CD4-positive, alpha-beta memory T cell (primary cell): ENCODE results near the gene HNRNPU. TPM values are rescaled to one million over a fixed set of nuclear protein-coding genes. Genes with fewer than 3 reads are reported as not detected.

ENCODE experiments used
- CTCF ChIA-PET: fragments of 350-600 bp; sonication (Branson Sonifier 250); formaldehyde crosslinking; loops from one replicate; lab custom pipeline; 2021; ENCODE audit warnings: inconsistent platforms; ENCODE audit not compliant: partially characterized antibody; lab: Charles Lee
- POLR2A ChIA-PET: fragments of 350-600 bp; sonication (Branson Sonifier 250); formaldehyde crosslinking; loops from one replicate; lab custom pipeline; 2021; ENCODE audit not compliant: partially characterized antibody; lab: Charles Lee
- DNase-seq, 5 donors: peaks; one replicate each; pipeline versions ENCODE4 v3.0.0 to v3.0.0-alpha.2; 2020 to 2022; ENCODE audit warnings: mixed read lengths in 1 of 5
- H3K27ac ChIP-seq: one replicate; pipeline ENCODE4 v1.7.0; 2013; ENCODE audit warnings: low read depth, low read length
- H3K27me3 ChIP-seq: 2 replicates; pipeline ENCODE4 v1.7.0; 2013; ENCODE audit warnings: mild to moderate bottlenecking, low read length, moderate library complexity; ENCODE audit not compliant: insufficient read depth
- H3K36me3 ChIP-seq: 2 replicates; pipeline ENCODE4 v1.7.0; 2013; ENCODE audit warnings: mild to moderate bottlenecking, low read length, moderate library complexity; ENCODE audit not compliant: insufficient read depth
- H3K4me1 ChIP-seq: 2 replicates; pipeline ENCODE4 v1.7.0; 2013; ENCODE audit warnings: mild to moderate bottlenecking, low read length, moderate library complexity; ENCODE audit not compliant: insufficient read depth
- H3K4me3 ChIP-seq, 2 donors: one replicate each; pipeline ENCODE4 v1.7.0; 2013; ENCODE audit warnings: low read length in 2 of 2, mild to moderate bottlenecking in 1 of 2
- H3K9me3 ChIP-seq, 2 donors: one replicate each; pipeline ENCODE4 v1.7.0; 2013; ENCODE audit warnings: low read length in 2 of 2, control low read depth in 1 of 2; ENCODE audit not compliant: control insufficient read depth in 1 of 2
- H3K27ac Mint-ChIP-seq, 7 donors: one replicate each; pipeline ENCODE4 v1.8.0; 2020 to 2021; ENCODE audit warnings: mixed read lengths in 7 of 7, mild to moderate bottlenecking in 6 of 7, inconsistent platforms in 3 of 7, moderate library complexity in 3 of 7
- H3K27me3 Mint-ChIP-seq, 2 donors: one replicate each; pipeline ENCODE4 v1.8.0; 2020 to 2021; ENCODE audit warnings: mixed read lengths in 2 of 2
- H3K36me3 Mint-ChIP-seq, 2 donors: one replicate each; pipeline ENCODE4 v1.8.0; 2020 to 2021; ENCODE audit warnings: mixed read lengths in 2 of 2, inconsistent platforms in 1 of 2, mild to moderate bottlenecking in 1 of 2
- H3K4me1 Mint-ChIP-seq, 4 donors: one replicate each; pipeline ENCODE4 v1.8.0; 2020 to 2021; ENCODE audit warnings: mixed read lengths in 4 of 4, mild to moderate bottlenecking in 1 of 4
- H3K4me3 Mint-ChIP-seq, 8 donors: one replicate each; pipeline ENCODE4 v1.8.0; 2020 to 2021; ENCODE audit warnings: mixed read lengths in 8 of 8, mild to moderate bottlenecking in 7 of 8, moderate library complexity in 6 of 8, inconsistent platforms in 3 of 8
- H3K9me3 Mint-ChIP-seq, 8 donors: one replicate each; pipeline ENCODE4 v1.8.0; 2020 to 2021; ENCODE audit warnings: mixed read lengths in 8 of 8, mild to moderate bottlenecking in 5 of 8, inconsistent platforms in 3 of 8, moderate library complexity in 1 of 8
- intact Hi-C: fragments of 100-400 bp; cut with micrococcal nuclease; formaldehyde crosslinking; loops from one replicate; pipeline ENCODE4 v1.15.1; 2023
- polyA plus RNA-seq, 2 donors: library from polyadenylated mRNA; unstranded; fragments of 300-500 nt; fragmentation: Illumina TruSeq; gene quantifications; one replicate each; pipeline ENCODE4 v1.2.3, GENCODE V29; 2021
- total RNA-seq, 2 experiments: library from RNA; stranded (reverse); gene quantifications; one replicate each; pipeline ENCODE4 v1.2.3, GENCODE V29; 2021

Gene HNRNPU
- total and polyA plus RNA-seq, 4 experiments from 2014 or later, result 126 to 385 (median 363) TPM

- H3K36me3 ChIP-seq, result peaks cover 47% of the 10 kb centered on the region
- Mint-ChIP-seq H3K36me3 (peaks cover 55 to 87% of the 10 kb centered on the region in 2 donors), H3K4me3 (no peak overlapping the region), H3K27ac (peak overlapping the region in 6 of 7 donors; percentile 3 to 72 (median 12)), H3K27me3 (no peaks in the 10 kb centered on the region), H3K4me1 (peaks cover 47 to 94% (median 65%) of the 10 kb centered on the region in 4 donors), H3K9me3 (no peaks in the 10 kb centered on the region)
- H3K27ac ChIP-seq, result no peak overlapping the region
- ChIA-PET CTCF (interaction anchor here (0.7 to 2.2 kb wide), 8 partner anchors 9 to 193 kb away, joined by 3 to 7 read pairs (median 3); a partner anchor contains a TSS), POLR2A (interaction anchor here (0.6 to 25.4 kb wide), 6 partner anchors 6 to 235 kb away, joined by 3 to 1465 read pairs (median 10); partner anchors contain the start of genes COX20 and HNRNPU)
- H3K4me1 ChIP-seq, result peaks cover 68% of the 10 kb centered on the region
- no peak for DNase-seq
- no peaks in the 10 kb centered on the region for H3K9me3 ChIP-seq
- no peaks in the 10 kb centered on the region for H3K27me3 ChIP-seq
- no peak overlapping the region for H3K4me3 ChIP-seq
- intact Hi-C loops, result no loop called here
Measured at GRCh38 chr1:244850099-244850852, 14.1 kb downstream of the HNRNPU start.

GRCh38 chr1:244849189-244849866, 15.0 kb downstream of the HNRNPU start:
- no peaks in the 10 kb centered on the region for H3K9me3 Mint-ChIP-seq

DNA sequence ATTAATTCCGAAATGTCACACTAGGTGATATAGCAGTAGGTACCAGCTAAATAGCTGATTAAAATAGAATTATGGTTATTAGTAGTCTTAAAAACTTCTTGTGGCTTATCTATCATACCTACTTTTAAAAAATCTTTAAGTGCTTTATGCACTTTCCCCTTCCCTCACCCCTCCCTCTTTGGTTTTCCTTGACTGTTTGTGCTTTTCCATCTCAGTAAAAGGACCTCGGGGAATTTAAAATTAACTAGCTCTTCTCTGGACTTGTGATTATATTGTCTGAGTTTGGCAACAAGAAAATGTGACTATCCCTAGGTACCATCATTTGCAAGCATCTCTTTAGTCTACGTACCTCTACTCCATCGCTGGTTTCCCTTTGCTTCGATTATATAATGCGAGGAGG, 17.7 kb downstream of the HNRNPU start:
- H3K27me3 Mint-ChIP-seq, result no peaks in the 10 kb centered on the region
- no peaks in the 10 kb centered on the region for H3K27me3 ChIP-seq
- POLR2A ChIA-PET, result interaction anchor here (25.0 to 25.4 kb wide), 2 partner anchors 2 to 9 kb away, joined by 1465 read pairs; partner anchors contain the start of genes COX20 and HNRNPU
- H3K4me3 Mint-ChIP-seq, result no peak overlapping the region
- H3K36me3 ChIP-seq, result peaks cover 48% of the 10 kb centered on the region
- DNase-seq, result no peak
- H3K4me1 Mint-ChIP-seq, result peaks cover 35 to 90% (median 51%) of the 10 kb centered on the region in 4 donors
- H3K27ac ChIP-seq, result no peak overlapping the region
- CTCF ChIA-PET, result interaction anchor here (0.9 to 2.7 kb wide), 4 partner anchors 10 to 196 kb away, joined by 3 to 9 read pairs (median 7); no protein-coding TSS in a partner anchor
- H3K27ac Mint-ChIP-seq, result peak overlapping the region in 4 of 7 donors; percentile 6 to 57 (median 22)
- H3K4me1 ChIP-seq, result peaks cover 43% of the 10 kb centered on the region
- intact Hi-C loops, result no loop called here
- H3K9me3 Mint-ChIP-seq, result peaks cover 0 to 1% (median 0%) of the 10 kb centered on the region in 8 donors
- no peaks in the 10 kb centered on the region for H3K9me3 ChIP-seq
- H3K4me3 ChIP-seq, result no peak overlapping the region
- H3K36me3 Mint-ChIP-seq, result peaks cover 49 to 88% of the 10 kb centered on the region in 2 donors

More at GRCh38 chr1:244849189-244849866, 15.0 kb downstream of the HNRNPU start:
- H3K36me3 Mint-ChIP-seq, result peaks cover 51 to 87% of the 10 kb centered on the region in 2 donors
- ChIA-PET CTCF (interaction anchor here (0.7 to 1.7 kb wide), 5 partner anchors 10 to 120 kb away, joined by 3 to 6 read pairs (median 3); partner anchors contain the start of gene COX20), POLR2A (interaction anchor here (0.7 to 25.4 kb wide), 5 partner anchors 5 to 121 kb away, joined by 3 to 1465 read pairs (median 17); partner anchors contain the start of genes COX20 and HNRNPU)
- Histone ChIP-seq H3K36me3 (peaks cover 48% of the 10 kb centered on the region), H3K4me1 (peaks cover 62% of the 10 kb centered on the region), H3K27me3 (no peaks in the 10 kb centered on the region), H3K27ac (no peak overlapping the region), H3K9me3 (no peaks in the 10 kb centered on the region), H3K4me3 (no peak overlapping the region)
- peak overlapping the region in 5 of 7 donors; percentile 12 to 60 (median 50) for H3K27ac Mint-ChIP-seq
- H3K4me1 Mint-ChIP-seq, result peaks cover 42 to 93% (median 58%) of the 10 kb centered on the region in 4 donors
- H3K27me3 Mint-ChIP-seq, result no peaks in the 10 kb centered on the region
- intact Hi-C loops, result no loop called here
- H3K4me3 Mint-ChIP-seq, result peak overlapping the region in 1 of 8 donors; percentile 14
- no peak for DNase-seq

DNA sequence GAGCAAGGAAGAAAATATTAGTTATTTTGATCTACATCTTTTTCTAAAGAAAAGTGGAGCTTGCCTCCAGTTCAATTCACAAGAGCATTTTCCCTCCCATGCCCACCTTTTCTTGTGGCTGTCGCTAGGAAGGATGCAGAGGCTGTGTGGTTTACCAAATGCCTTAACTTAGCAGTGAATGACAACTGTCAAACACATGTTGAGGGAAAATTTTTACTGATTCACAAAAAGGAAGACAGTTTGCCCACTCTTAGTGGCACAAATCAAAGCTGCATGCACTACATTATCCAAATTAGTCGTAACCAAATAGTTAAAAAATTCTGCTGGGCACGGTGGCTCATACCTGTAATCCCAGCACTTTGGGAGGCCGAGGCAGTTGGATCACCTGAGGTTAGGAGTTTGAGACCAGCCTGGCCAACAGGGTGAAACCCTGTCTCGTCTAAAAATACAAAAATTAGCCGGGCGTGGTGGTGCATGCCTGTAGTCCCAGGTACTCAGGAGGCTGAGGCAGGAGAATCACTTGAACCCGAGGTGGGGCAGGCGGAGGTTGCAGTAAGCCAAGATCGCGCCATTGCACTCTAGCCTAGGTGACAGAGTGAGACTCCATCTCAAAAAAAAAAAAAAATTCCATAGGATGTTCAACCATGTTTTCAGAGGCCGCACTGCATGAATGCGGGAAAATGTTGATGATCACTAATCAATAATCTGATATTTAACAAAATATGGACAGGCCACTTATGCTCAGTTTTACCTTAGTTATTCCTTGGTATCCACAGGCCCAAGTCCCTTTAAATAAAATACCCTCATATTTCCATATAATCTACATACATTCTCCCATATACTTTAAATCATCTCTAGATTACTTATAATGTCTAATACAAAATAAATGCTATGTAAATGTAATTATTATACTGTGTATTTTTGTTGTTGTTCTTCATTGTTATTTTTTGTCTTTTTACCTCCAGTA, 19.9 kb downstream of the HNRNPU start:
- H3K9me3 Mint-ChIP-seq, result peaks cover 0 to 1% (median 0%) of the 10 kb centered on the region in 8 donors

GRCh38 chr1:244843148-244843978, 21.0 kb downstream of the HNRNPU start:
- H3K27ac Mint-ChIP-seq, result peak overlapping the region in 6 of 7 donors; percentile 7 to 100 (median 50)

More for the DNA sequence above, 19.9 kb downstream of the HNRNPU start:
- Histone ChIP-seq H3K9me3 (no peaks in the 10 kb centered on the region), H3K27ac (no peak overlapping the region), H3K4me1 (peaks cover 47% of the 10 kb centered on the region), H3K4me3 (no peak overlapping the region), H3K27me3 (no peaks in the 10 kb centered on the region), H3K36me3 (peaks cover 54% of the 10 kb centered on the region)
- H3K4me1 Mint-ChIP-seq, result peaks cover 35 to 90% (median 52%) of the 10 kb centered on the region in 4 donors
- peaks cover 59 to 88% of the 10 kb centered on the region in 2 donors for H3K36me3 Mint-ChIP-seq
- peak overlapping the region in 2 of 8 donors; percentile 35 to 36 for H3K4me3 Mint-ChIP-seq
- ChIA-PET CTCF (interaction anchor here (1.0 to 2.3 kb wide), 3 partner anchors 9 to 198 kb away, joined by 3 to 8 read pairs (median 7); partner anchors contain the start of gene COX20), POLR2A (interaction anchor here (0.9 to 25.4 kb wide), 3 partner anchors 0 to 125 kb away, joined by 3 to 1465 read pairs (median 1465); partner anchors contain the start of genes COX20 and HNRNPU)
- no peaks in the 10 kb centered on the region for H3K27me3 Mint-ChIP-seq
- no peak for DNase-seq
- peak overlapping the region in 6 of 7 donors; percentile 3 to 62 (median 42) for H3K27ac Mint-ChIP-seq
- intact Hi-C loops, result loop anchor here (1.0 kb wide), 1 partner anchor 7 kb away; no protein-coding TSS in a partner anchor

More at GRCh38 chr1:244843148-244843978, 21.0 kb downstream of the HNRNPU start:
- H3K4me3 Mint-ChIP-seq, result no peak overlapping the region
- DNase-seq, result no peak
- no peaks in the 10 kb centered on the region for H3K27me3 ChIP-seq
- H3K9me3 ChIP-seq, result no peaks in the 10 kb centered on the region
- peaks cover 54% of the 10 kb centered on the region for H3K36me3 ChIP-seq
- peaks cover 45% of the 10 kb centered on the region for H3K4me1 ChIP-seq
- intact Hi-C loops, result no loop called here
- no peak overlapping the region for H3K4me3 ChIP-seq
- ChIA-PET POLR2A (interaction anchor here (0.9 to 25.4 kb wide), 3 partner anchors 1 to 126 kb away, joined by 3 to 1465 read pairs (median 1465); partner anchors contain the start of genes COX20 and HNRNPU), CTCF (interaction anchor here (0.7 to 1.9 kb wide), 4 partner anchors 8 to 199 kb away, joined by 3 to 8 read pairs (median 4); partner anchors contain the start of genes COX20 and HNRNPU)
- no peak overlapping the region for H3K27ac ChIP-seq
- H3K9me3 Mint-ChIP-seq, result peaks cover 0 to 2% (median 0%) of the 10 kb centered on the region in 8 donors
- H3K27me3 Mint-ChIP-seq, result no peaks in the 10 kb centered on the region
- peaks cover 66 to 86% of the 10 kb centered on the region in 2 donors for H3K36me3 Mint-ChIP-seq
- H3K4me1 Mint-ChIP-seq, result peaks cover 31 to 90% (median 51%) of the 10 kb centered on the region in 4 donors
